Measurements from ENCODE around the gene EPN1. TPM values are rescaled to one million over a fixed set of nuclear protein-coding genes. Genes with fewer than 3 reads are reported as not detected.
A peak's percentile ranks its signal among the peaks of the same experiment; 100 is the strongest.

The EPN1 gene
- total and polyA plus RNA-seq, 2 donors from 2014 or later: 138 to 145 TPM

GRCh38 chr19:55689411-55690108 is 14.5 kb downstream of the EPN1 start:
- peak in 1 of 5 donors; percentile 60 for DNase-seq
- Histone ChIP-seq H3K9me3 (ENCODE audit: control insufficient read depth in 2 of 3, insufficient read depth in 1 of 3, low read length in 3 of 3) (no peaks in the 10 kb centered on the region), H3K36me3 (ENCODE audit: control insufficient read depth in 2 of 3, insufficient read depth in 3 of 3, low read length in 3 of 3) (peaks cover 0 to 48% (median 22%) of the 10 kb centered on the region in 3 donors), H3K4me1 (ENCODE audit: control insufficient read depth in 2 of 3, insufficient read depth in 2 of 3, low read depth in 1 of 3, low read length in 3 of 3) (peaks cover 0 to 56% (median 25%) of the 10 kb centered on the region in 3 donors), H3K9ac (ENCODE audit: low read length in 3 of 3) (peak overlapping the region in 1 of 3 donors; percentile 19), H3K27ac (ENCODE audit: low read depth in 2 of 2, low read length in 2 of 2) (peak overlapping the region in 1 of 2 donors; percentile 41), H3K27me3 (ENCODE audit: control insufficient read depth, insufficient read depth, low read length) (no peaks in the 10 kb centered on the region), H3K4me3 (ENCODE audit: low read length in 3 of 3) (no peak overlapping the region)
- no peak for TF ChIP-seq CTCF (IDR thresholded peaks at IDR 0.05; ENCODE audit: borderline replicate concordance, extremely low read depth, insufficient read depth)
- intact Hi-C loops (cut with DNase I): no loop called here
- no peak for FAIRE-seq

- H3K4me3 ChIP-seq (ENCODE audit: low read length in 3 of 3): no peak overlapping the region
- peaks cover 0 to 48% (median 20%) of the 10 kb centered on the region in 3 donors for H3K36me3 ChIP-seq (ENCODE audit: control insufficient read depth in 2 of 3, insufficient read depth in 3 of 3, low read length in 3 of 3)
- peaks cover 0 to 49% (median 19%) of the 10 kb centered on the region in 3 donors for H3K4me1 ChIP-seq (ENCODE audit: control insufficient read depth in 2 of 3, insufficient read depth in 2 of 3, low read depth in 1 of 3, low read length in 3 of 3)
- no peak for TF ChIP-seq CTCF (IDR thresholded peaks at IDR 0.05; ENCODE audit: borderline replicate concordance, extremely low read depth, insufficient read depth)
- DNase-seq (peak; percentile 64 to 88 (median 73)), FAIRE-seq (no peak)
- no peaks in the 10 kb centered on the region for H3K27me3 ChIP-seq (ENCODE audit: control insufficient read depth, insufficient read depth, low read length)
- H3K9ac ChIP-seq (ENCODE audit: low read length in 3 of 3): peak overlapping the region in 1 of 3 donors; percentile 40
- peak overlapping the region in 1 of 2 donors; percentile 20 for H3K27ac ChIP-seq (ENCODE audit: low read depth in 2 of 2, low read length in 2 of 2)
- intact Hi-C loops (cut with DNase I): no loop called here
- H3K9me3 ChIP-seq (ENCODE audit: control insufficient read depth in 2 of 3, insufficient read depth in 1 of 3, low read length in 3 of 3): no peaks in the 10 kb centered on the region
Measured at GRCh38 chr19:55690109-55690768, 15.2 kb downstream of the EPN1 start.

GRCh38 chr19:55690769-55691545 is 15.9 kb downstream of the EPN1 start:
- DNase-seq (peak in 1 of 5 donors; percentile 69), FAIRE-seq (no peak)
- H3K36me3 ChIP-seq (ENCODE audit: control insufficient read depth in 2 of 3, insufficient read depth in 3 of 3, low read length in 3 of 3): peaks cover 0 to 47% (median 16%) of the 10 kb centered on the region in 3 donors

More at GRCh38 chr19:55690769-55691545, 15.9 kb downstream of the EPN1 start:
- no peak for TF ChIP-seq CTCF (IDR thresholded peaks at IDR 0.05; ENCODE audit: borderline replicate concordance, extremely low read depth, insufficient read depth)
- H3K9ac ChIP-seq (ENCODE audit: low read length in 3 of 3): peak overlapping the region in 1 of 3 donors; percentile 40
- no peaks in the 10 kb centered on the region for H3K27me3 ChIP-seq (ENCODE audit: control insufficient read depth, insufficient read depth, low read length)
- no peaks in the 10 kb centered on the region for H3K9me3 ChIP-seq (ENCODE audit: control insufficient read depth in 2 of 3, insufficient read depth in 1 of 3, low read length in 3 of 3)
- H3K4me1 ChIP-seq (ENCODE audit: control insufficient read depth in 2 of 3, insufficient read depth in 2 of 3, low read depth in 1 of 3, low read length in 3 of 3): peaks cover 0 to 42% (median 11%) of the 10 kb centered on the region in 3 donors
- H3K4me3 ChIP-seq (ENCODE audit: low read length in 3 of 3): no peak overlapping the region
- intact Hi-C loops (cut with DNase I): no loop called here
- peak overlapping the region in 1 of 2 donors; percentile 5 for H3K27ac ChIP-seq (ENCODE audit: low read depth in 2 of 2, low read length in 2 of 2)
